Mucosa of descending colon (tissue), 3 donors: Measurements from ENCODE around the gene CALML6. TPM values are rescaled to one million over a fixed set of nuclear protein-coding genes. Genes with fewer than 3 reads are reported as not detected.

Source experiments
- ATAC-seq: fragments of 200-7000 bp; cut with Tn5 transposase; one replicate; pipeline ENCODE4 v1.9.1; 2020; ENCODE audit warnings: mild to moderate bottlenecking, moderate library complexity
- DNase-seq, 3 donors: peaks; one replicate each; pipeline ENCODE4 v3.0.0-alpha.2; 2020
- H3K36me3 ChIP-seq: fragments of 200-600 bp; one replicate; pipeline ENCODE4 v1.8.0; 2021; ENCODE audit warnings: low read depth, mild to moderate bottlenecking
- H3K4me1 ChIP-seq: fragments of 200-600 bp; one replicate; pipeline ENCODE4 v1.8.0; 2021; ENCODE audit warnings: low read depth, mild to moderate bottlenecking
- H3K4me3 ChIP-seq: fragments of 200-600 bp; one replicate; pipeline ENCODE4 v1.8.0; 2021; ENCODE audit warnings: mild to moderate bottlenecking
- H3K9me3 ChIP-seq: fragments of 200-600 bp; one replicate; pipeline ENCODE4 v1.8.0; 2021; ENCODE audit warnings: mild to moderate bottlenecking
- intact Hi-C, 2 donors: fragments of 100-400 bp; cut with DNase I in 1 of 2; cut with micrococcal nuclease in 1 of 2; formaldehyde crosslinking; loops; one replicate each; pipeline versions ENCODE4 v1.11.0 to v1.11.1; 2022; cut with DNase I, micrococcal nuclease
- total RNA-seq, 3 donors: library from RNA; stranded (reverse); fragmentation: NEBNext Ultra II Directional in 2 of 3; extraction: Animal tissue kit (Norgen Biotek cat#: 25700) in 2 of 3; gene quantifications; one replicate each; pipeline versions ENCODE4 v1.2.1 to v1.2.4, GENCODE V29; 2021 to 2023
- TF ChIP-seq, protein P1 (sequence below): fragments of 200-600 bp; IDR thresholded peaks from one replicate; pipeline ENCODE4 v1.8.0; 2022; ENCODE audit warnings: antibody characterized with exemption, mild to moderate bottlenecking
- donor health status: DM: no; HTN: no; CAD: no; lungs with moderate emphysema.
- donor health status: DM: no; HTN: no; CAD: no.
- donor health status: DM: no; HTN: yes; CAD: no.

The CALML6 gene
- total RNA-seq, 3 donors from 2014 or later: 0.32 to 1.2 (median 0.43) TPM

DNA sequence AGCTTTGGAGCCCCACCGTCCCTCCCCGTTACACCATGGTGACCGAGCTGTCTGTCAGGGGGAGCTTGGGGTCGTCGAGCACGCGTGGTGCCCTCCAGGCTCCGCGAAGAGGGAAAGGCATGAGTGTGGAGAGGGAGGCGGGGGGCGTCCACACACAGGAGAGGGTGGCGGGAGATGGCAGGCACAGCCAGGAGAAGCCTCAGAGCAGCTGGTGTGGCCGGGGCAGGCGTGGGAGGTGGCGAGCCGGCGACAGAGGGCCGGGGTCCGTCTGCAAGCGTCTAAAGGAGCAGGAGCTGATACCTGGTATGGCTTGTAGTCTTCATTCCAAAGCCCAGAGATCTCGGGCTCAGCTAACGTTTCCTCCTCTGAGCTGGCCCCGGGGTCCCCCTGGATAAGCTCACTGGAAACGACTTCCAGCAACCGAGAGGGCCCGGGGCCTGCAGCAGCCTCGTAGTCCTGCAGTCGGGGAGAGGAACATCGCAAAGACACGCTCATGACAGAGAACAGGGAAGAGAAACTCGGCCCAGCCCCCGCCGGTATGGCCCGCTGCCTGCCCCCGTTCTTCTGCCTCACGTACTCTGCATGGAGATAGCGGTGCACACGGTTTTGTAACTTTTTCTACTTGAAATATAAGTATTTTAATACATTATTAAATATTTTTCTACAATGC is 51.1 kb downstream of the CALML6 start:
- Histone ChIP-seq H3K4me3 (no peak overlapping the region), H3K36me3 (no peaks in the 10 kb centered on the region), H3K4me1 (no peaks in the 10 kb centered on the region), H3K9me3 (no peaks in the 10 kb centered on the region)
- no peak for DNase-seq
- intact Hi-C loops: no loop called here
- no peak for ATAC-seq
- TF ChIP-seq, protein P1, sequence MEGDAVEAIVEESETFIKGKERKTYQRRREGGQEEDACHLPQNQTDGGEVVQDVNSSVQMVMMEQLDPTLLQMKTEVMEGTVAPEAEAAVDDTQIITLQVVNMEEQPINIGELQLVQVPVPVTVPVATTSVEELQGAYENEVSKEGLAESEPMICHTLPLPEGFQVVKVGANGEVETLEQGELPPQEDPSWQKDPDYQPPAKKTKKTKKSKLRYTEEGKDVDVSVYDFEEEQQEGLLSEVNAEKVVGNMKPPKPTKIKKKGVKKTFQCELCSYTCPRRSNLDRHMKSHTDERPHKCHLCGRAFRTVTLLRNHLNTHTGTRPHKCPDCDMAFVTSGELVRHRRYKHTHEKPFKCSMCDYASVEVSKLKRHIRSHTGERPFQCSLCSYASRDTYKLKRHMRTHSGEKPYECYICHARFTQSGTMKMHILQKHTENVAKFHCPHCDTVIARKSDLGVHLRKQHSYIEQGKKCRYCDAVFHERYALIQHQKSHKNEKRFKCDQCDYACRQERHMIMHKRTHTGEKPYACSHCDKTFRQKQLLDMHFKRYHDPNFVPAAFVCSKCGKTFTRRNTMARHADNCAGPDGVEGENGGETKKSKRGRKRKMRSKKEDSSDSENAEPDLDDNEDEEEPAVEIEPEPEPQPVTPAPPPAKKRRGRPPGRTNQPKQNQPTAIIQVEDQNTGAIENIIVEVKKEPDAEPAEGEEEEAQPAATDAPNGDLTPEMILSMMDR: no peak

Other genes with a start within 250 kb of the CALML6 start
- gene SLC35E2B, start 222.5 kb upstream of the CALML6 start, total RNA-seq: 10 to 100 TPM; 32.4 to 75.2 (median 73.8) TPM
- 10 to 100 TPM; 67.1 to 91.0 (median 83.5) TPM for gene CDK11A, start 190.9 kb upstream of the CALML6 start, total RNA-seq
- 100 to 1,000 TPM; 116 to 160 (median 129) TPM for gene NADK, start 136.8 kb upstream of the CALML6 start, total RNA-seq
- 100 to 1,000 TPM; 314 to 329 (median 318) TPM for gene GNB1, start 24.2 kb upstream of the CALML6 start, total RNA-seq
- 1 to 10 TPM; 1.8 to 4.0 (median 3.0) TPM for gene TMEM52, start 4.0 kb downstream of the CALML6 start, total RNA-seq
- gene CFAP74, start 88.5 kb downstream of the CALML6 start, total RNA-seq: under 1 TPM in 2 of 3 donors, not detected in 1; 0.06 to 0.13 TPM
- gene GABRD, start 104.1 kb downstream of the CALML6 start, total RNA-seq: not detected
- 10 to 100 TPM; 38.9 to 80.2 (median 53.7) TPM for gene PRKCZ, start 135.2 kb downstream of the CALML6 start, total RNA-seq